GM23338 (cell line): Measurements from ENCODE around the gene XPR1. TPM values are rescaled to one million over a fixed set of nuclear protein-coding genes. Genes with fewer than 3 reads are reported as not detected.

Experiments used
- ATAC-seq: fragments of 200-7000 bp; cut with Tn5 transposase; 3 replicates; pipeline ENCODE4 v1.9.1; 2020
- DNase-seq: peaks from one replicate; pipeline ENCODE4 v3.0.0-alpha.2; 2015; ENCODE audit warnings: low spot score
- H2AFZ ChIP-seq: fragments of 200-600 bp; sonication (generic); 2 replicates; pipeline ENCODE4 v1.8.0; 2016; ENCODE audit warnings: antibody characterized with exemption, mild to moderate bottlenecking, moderate library complexity
- H3F3A ChIP-seq: fragments of 200-600 bp; sonication (generic); replicated peaks from 2 replicates; pipeline ENCODE4 v1.8.0; 2017; ENCODE audit warnings: antibody characterized with exemption, mixed run types, low read depth
- H3K27ac ChIP-seq: fragments of 200-600 bp; sonication (generic); 2 replicates; pipeline ENCODE4 v1.6.1; 2016; ENCODE audit warnings: low read depth
- H3K27me3 ChIP-seq: fragments of 200-600 bp; sonication (generic); 2 replicates; pipeline ENCODE4 v1.8.0; 2016; ENCODE audit warnings: mild to moderate bottlenecking, mixed run types, moderate library complexity; ENCODE audit not compliant: insufficient read depth
- H3K36me3 ChIP-seq: fragments of 200-600 bp; sonication (generic); 2 replicates; pipeline ENCODE4 v1.8.0; 2016; ENCODE audit warnings: mild to moderate bottlenecking; ENCODE audit not compliant: insufficient read depth
- H3K4me1 ChIP-seq: fragments of 200-600 bp; sonication (generic); 2 replicates; pipeline ENCODE4 v1.8.0; 2016; ENCODE audit warnings: mild to moderate bottlenecking, moderate library complexity; ENCODE audit not compliant: insufficient read depth
- H3K4me2 ChIP-seq: fragments of 200-600 bp; sonication (generic); 2 replicates; pipeline ENCODE4 v1.7.1; 2017; ENCODE audit warnings: mixed run types
- H3K4me3 ChIP-seq: fragments of 200-600 bp; sonication (generic); 2 replicates; pipeline ENCODE4 v1.6.1; 2016; ENCODE audit warnings: mixed run types
- H3K79me2 ChIP-seq: fragments of 200-600 bp; sonication (generic); replicated peaks from 2 replicates; pipeline ENCODE4 v1.8.0; 2017; ENCODE audit warnings: mild to moderate bottlenecking; ENCODE audit not compliant: insufficient read depth
- H3K9me2 ChIP-seq: fragments of 200-600 bp; sonication (generic); 2 replicates; pipeline ENCODE4 v1.8.0; 2017; ENCODE audit not compliant: insufficient read depth
- H4K20me1 ChIP-seq: fragments of 200-600 bp; sonication (generic); replicated peaks from 2 replicates; pipeline ENCODE4 v1.8.0; 2017; ENCODE audit warnings: mild to moderate bottlenecking; ENCODE audit not compliant: insufficient read depth
- H3K27ac Mint-ChIP-seq: 2 replicates; pipeline ENCODE4 v1.8.0; 2020; ENCODE audit warnings: inconsistent platforms, mild to moderate bottlenecking, moderate library complexity, mixed read lengths
- H3K27me3 Mint-ChIP-seq: 3 replicates; pipeline ENCODE4 v1.8.0; 2022; ENCODE audit warnings: low read depth, mild to moderate bottlenecking, moderate library complexity, mixed read lengths, inconsistent platforms; ENCODE audit not compliant: insufficient read depth, poor library complexity
- H3K36me3 Mint-ChIP-seq: 3 replicates; pipeline ENCODE4 v1.8.0; 2021; ENCODE audit warnings: low read depth, mild to moderate bottlenecking, inconsistent platforms, moderate library complexity, mixed read lengths
- H3K4me1 Mint-ChIP-seq: 3 replicates; pipeline ENCODE4 v1.8.0; 2020; ENCODE audit warnings: mild to moderate bottlenecking, inconsistent platforms, mixed read lengths
- H3K4me3 Mint-ChIP-seq: 3 replicates; pipeline ENCODE4 v1.8.0; 2021; ENCODE audit warnings: moderate library complexity, mild to moderate bottlenecking, inconsistent platforms, mixed read lengths
- H3K9me3 Mint-ChIP-seq: 3 replicates; pipeline ENCODE4 v1.8.0; 2020; ENCODE audit warnings: moderate library complexity, mild to moderate bottlenecking, inconsistent platforms, mixed read lengths
- CTCF ChIP-seq, 2 experiments: fragments of 200-600 bp in 1 of 2; sonication (generic) in 1 of 2; conservative IDR thresholded peaks; 2 replicates each; pipeline versions ENCODE4 v1.5.1 to v1.6.1; 2016 to 2017; ENCODE audit warnings: antibody characterized with exemption in 2 of 2, low read depth in 2 of 2, mild to moderate bottlenecking in 2 of 2, moderate library complexity in 1 of 2
- EZH2 ChIP-seq: fragments of 200-600 bp; sonication (generic); IDR thresholded peaks from one replicate; pipeline ENCODE4 v1.8.0; 2017; ENCODE audit warnings: antibody characterized with exemption, mild to moderate bottlenecking, low read depth; ENCODE audit not compliant: unreplicated experiment
- EZH2phosphoT487 ChIP-seq: fragments of 200-600 bp; sonication (generic); IDR thresholded peaks from one replicate; pipeline ENCODE4 v1.8.1; 2018; ENCODE audit warnings: antibody characterized with exemption; ENCODE audit not compliant: unreplicated experiment
- JUNB ChIP-seq: IDR thresholded peaks from one replicate; pipeline ENCODE4 v1.6.1; 2016; ENCODE audit warnings: antibody characterized with exemption; ENCODE audit not compliant: unreplicated experiment
- NANOG ChIP-seq: IDR thresholded peaks from 2 replicates; pipeline ENCODE4 v1.6.1; 2016; ENCODE audit warnings: antibody characterized with exemption, borderline replicate concordance
- POLR2AphosphoS5 ChIP-seq: IDR thresholded peaks from 2 replicates; pipeline ENCODE4 v1.6.1; 2016; ENCODE audit warnings: antibody characterized with exemption, low read depth
- STAT1 ChIP-seq: IDR thresholded peaks from one replicate; pipeline ENCODE4 v1.6.1; 2016; ENCODE audit warnings: antibody characterized with exemption; ENCODE audit not compliant: unreplicated experiment
- ZNF331 ChIP-seq: fragments of 250-450 bp; sonication (Bioruptor Pico); IDR thresholded peaks from 2 replicates; pipeline ENCODE4 v1.5.0; 2020; ENCODE audit warnings: low read depth, mild to moderate bottlenecking, moderate library complexity
- polyA plus RNA-seq: library from polyadenylated mRNA; unstranded; fragments of >200 nt; fragmentation: Nextera tagmentation; extraction: Ambion mirVana; gene quantifications from 2 replicates; pipeline ENCODE4 v1.2.1, GENCODE V29; 2016
- total RNA-seq: library from RNA; depleted of rRNA; stranded (reverse); fragments of >200 nt; shearing (Covaris generic); gene quantifications from 2 replicates; pipeline ENCODE4 v1.2.3, GENCODE V29; 2014
- TF ChIP-seq, protein P1 (sequence below): IDR thresholded peaks from one replicate; pipeline ENCODE4 v1.6.1; 2018; ENCODE audit warnings: antibody characterized with exemption; ENCODE audit not compliant: unreplicated experiment
- TF ChIP-seq, protein P2 (sequence below): fragments of 250-450 bp; sonication (Bioruptor Pico); IDR thresholded peaks from 2 replicates; pipeline ENCODE4 v1.5.0; 2020; ENCODE audit warnings: mild to moderate bottlenecking, moderate library complexity

XPR1 gene
- total and polyA plus RNA-seq, 2 experiments from 2014 or later: 9.3 to 38.1 TPM

DNA sequence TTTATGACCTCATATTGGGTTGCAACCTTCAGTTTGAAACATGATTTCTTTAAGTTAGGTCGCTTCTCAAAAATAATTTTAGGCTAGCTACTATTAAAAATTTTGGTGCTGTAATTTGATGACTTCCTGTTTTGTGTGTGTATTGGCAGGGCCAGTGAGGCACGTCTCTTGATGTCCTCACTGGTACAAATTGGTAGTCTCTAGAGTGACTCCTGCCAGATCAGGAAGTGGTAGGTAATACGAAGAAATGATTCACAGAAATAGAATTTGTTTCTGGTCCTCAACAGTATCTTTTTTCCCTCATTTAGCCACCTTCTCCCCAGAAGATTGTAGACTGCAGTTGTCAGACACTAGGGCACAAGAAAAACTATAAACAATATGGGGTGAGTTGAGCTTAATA lies 160.0 kb downstream of the XPR1 start (continued):
- TF ChIP-seq, protein P1, sequence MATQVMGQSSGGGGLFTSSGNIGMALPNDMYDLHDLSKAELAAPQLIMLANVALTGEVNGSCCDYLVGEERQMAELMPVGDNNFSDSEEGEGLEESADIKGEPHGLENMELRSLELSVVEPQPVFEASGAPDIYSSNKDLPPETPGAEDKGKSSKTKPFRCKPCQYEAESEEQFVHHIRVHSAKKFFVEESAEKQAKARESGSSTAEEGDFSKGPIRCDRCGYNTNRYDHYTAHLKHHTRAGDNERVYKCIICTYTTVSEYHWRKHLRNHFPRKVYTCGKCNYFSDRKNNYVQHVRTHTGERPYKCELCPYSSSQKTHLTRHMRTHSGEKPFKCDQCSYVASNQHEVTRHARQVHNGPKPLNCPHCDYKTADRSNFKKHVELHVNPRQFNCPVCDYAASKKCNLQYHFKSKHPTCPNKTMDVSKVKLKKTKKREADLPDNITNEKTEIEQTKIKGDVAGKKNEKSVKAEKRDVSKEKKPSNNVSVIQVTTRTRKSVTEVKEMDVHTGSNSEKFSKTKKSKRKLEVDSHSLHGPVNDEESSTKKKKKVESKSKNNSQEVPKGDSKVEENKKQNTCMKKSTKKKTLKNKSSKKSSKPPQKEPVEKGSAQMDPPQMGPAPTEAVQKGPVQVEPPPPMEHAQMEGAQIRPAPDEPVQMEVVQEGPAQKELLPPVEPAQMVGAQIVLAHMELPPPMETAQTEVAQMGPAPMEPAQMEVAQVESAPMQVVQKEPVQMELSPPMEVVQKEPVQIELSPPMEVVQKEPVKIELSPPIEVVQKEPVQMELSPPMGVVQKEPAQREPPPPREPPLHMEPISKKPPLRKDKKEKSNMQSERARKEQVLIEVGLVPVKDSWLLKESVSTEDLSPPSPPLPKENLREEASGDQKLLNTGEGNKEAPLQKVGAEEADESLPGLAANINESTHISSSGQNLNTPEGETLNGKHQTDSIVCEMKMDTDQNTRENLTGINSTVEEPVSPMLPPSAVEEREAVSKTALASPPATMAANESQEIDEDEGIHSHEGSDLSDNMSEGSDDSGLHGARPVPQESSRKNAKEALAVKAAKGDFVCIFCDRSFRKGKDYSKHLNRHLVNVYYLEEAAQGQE: no peak

DNA sequence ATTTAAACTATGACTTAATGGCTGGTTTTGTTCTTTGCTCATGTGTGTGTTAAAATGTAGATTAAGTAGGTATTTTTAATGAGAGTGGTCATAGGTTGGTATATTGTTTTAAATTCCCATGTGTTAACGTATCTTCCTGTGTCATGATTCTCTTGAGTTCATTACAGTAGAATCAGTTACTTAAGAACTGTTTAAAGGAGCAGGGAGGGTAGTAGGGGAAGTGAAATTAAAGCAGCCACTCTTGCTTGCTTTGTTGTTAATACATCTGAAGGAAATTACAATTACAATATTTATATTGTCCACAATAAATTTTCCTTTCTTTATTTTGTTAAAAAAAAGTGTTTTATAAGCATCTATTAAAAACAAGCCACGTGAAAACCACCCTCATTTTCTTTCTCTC lies 161.6 kb downstream of the XPR1 start:
- Mint-ChIP-seq H3K4me3 (no peak overlapping the region), H3K9me3 (no peaks in the 10 kb centered on the region), H3K27me3 (no peaks in the 10 kb centered on the region), H3K36me3 (no peaks in the 10 kb centered on the region), H3K4me1 (peaks cover 10% of the 10 kb centered on the region; the same call in 2 of the 3 replicates), H3K27ac (0 out of 2 replicates have a peak overlapping the region, but pooled peaks have one; percentile 7)
- Histone ChIP-seq H3K4me1 (no peaks in the 10 kb centered on the region), H4K20me1 (no peaks in the 10 kb centered on the region), H2AFZ (no peak overlapping the region), H3F3A (no peaks in the 10 kb centered on the region), H3K4me3 (no peak overlapping the region), H3K4me2 (no peak overlapping the region), H3K27ac (no peak overlapping the region), H3K79me2 (no peaks in the 10 kb centered on the region), H3K27me3 (no peaks in the 10 kb centered on the region), H3K9me2 (no peaks in the 10 kb centered on the region), H3K36me3 (no peaks in the 10 kb centered on the region)
- no peak for ATAC-seq
- no peak for DNase-seq
- TF ChIP-seq STAT1 (no peak), EZH2 (no peak), CTCF (conservative IDR thresholded peaks at IDR 0.05; ENCODE audit: low read depth in 2 of 2) (no peak), POLR2AphosphoS5 (no peak), JUNB (no peak), ZNF331 (no peak), EZH2phosphoT487 (no peak), NANOG (no peak)
- TF ChIP-seq, protein P2, sequence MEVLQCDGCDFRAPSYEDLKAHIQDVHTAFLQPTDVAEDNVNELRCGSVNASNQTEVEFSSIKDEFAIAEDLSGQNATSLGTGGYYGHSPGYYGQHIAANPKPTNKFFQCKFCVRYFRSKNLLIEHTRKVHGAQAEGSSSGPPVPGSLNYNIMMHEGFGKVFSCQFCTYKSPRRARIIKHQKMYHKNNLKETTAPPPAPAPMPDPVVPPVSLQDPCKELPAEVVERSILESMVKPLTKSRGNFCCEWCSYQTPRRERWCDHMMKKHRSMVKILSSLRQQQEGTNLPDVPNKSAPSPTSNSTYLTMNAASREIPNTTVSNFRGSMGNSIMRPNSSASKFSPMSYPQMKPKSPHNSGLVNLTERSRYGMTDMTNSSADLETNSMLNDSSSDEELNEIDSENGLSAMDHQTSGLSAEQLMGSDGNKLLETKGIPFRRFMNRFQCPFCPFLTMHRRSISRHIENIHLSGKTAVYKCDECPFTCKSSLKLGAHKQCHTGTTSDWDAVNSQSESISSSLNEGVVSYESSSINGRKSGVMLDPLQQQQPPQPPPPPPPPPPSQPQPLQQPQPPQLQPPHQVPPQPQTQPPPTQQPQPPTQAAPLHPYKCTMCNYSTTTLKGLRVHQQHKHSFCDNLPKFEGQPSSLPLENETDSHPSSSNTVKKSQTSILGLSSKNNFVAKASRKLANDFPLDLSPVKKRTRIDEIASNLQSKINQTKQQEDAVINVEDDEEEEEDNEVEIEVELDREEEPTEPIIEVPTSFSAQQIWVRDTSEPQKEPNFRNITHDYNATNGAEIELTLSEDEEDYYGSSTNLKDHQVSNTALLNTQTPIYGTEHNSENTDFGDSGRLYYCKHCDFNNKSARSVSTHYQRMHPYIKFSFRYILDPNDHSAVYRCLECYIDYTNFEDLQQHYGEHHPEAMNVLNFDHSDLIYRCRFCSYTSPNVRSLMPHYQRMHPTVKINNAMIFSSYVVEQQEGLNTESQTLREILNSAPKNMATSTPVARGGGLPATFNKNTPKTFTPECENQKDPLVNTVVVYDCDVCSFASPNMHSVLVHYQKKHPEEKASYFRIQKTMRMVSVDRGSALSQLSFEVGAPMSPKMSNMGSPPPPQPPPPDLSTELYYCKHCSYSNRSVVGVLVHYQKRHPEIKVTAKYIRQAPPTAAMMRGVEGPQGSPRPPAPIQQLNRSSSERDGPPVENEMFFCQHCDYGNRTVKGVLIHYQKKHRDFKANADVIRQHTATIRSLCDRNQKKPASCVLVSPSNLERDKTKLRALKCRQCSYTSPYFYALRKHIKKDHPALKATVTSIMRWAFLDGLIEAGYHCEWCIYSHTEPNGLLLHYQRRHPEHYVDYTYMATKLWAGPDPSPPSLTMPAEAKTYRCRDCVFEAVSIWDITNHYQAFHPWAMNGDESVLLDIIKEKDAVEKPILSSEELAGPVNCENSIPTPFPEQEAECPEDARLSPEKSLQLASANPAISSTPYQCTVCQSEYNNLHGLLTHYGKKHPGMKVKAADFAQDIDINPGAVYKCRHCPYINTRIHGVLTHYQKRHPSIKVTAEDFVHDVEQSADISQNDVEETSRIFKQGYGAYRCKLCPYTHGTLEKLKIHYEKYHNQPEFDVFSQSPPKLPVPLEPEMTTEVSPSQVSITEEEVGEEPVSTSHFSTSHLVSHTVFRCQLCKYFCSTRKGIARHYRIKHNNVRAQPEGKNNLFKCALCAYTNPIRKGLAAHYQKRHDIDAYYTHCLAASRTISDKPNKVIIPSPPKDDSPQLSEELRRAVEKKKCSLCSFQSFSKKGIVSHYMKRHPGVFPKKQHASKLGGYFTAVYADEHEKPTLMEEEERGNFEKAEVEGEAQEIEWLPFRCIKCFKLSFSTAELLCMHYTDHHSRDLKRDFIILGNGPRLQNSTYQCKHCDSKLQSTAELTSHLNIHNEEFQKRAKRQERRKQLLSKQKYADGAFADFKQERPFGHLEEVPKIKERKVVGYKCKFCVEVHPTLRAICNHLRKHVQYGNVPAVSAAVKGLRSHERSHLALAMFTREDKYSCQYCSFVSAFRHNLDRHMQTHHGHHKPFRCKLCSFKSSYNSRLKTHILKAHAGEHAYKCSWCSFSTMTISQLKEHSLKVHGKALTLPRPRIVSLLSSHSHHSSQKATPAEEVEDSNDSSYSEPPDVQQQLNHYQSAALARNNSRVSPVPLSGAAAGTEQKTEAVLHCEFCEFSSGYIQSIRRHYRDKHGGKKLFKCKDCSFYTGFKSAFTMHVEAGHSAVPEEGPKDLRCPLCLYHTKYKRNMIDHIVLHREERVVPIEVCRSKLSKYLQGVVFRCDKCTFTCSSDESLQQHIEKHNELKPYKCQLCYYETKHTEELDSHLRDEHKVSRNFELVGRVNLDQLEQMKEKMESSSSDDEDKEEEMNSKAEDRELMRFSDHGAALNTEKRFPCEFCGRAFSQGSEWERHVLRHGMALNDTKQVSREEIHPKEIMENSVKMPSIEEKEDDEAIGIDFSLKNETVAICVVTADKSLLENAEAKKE: no peak
- TF ChIP-seq, protein P1: no peak
